Measurements from ENCODE around the gene GEMIN5. TPM values are rescaled to one million over a fixed set of nuclear protein-coding genes. Genes with fewer than 3 reads are reported as not detected.

GEMIN5 gene
- polyA plus RNA-seq, 2 of the 4 experiments (the other 2 are of a cell fraction), result 20.2 to 22.6 TPM

DNA sequence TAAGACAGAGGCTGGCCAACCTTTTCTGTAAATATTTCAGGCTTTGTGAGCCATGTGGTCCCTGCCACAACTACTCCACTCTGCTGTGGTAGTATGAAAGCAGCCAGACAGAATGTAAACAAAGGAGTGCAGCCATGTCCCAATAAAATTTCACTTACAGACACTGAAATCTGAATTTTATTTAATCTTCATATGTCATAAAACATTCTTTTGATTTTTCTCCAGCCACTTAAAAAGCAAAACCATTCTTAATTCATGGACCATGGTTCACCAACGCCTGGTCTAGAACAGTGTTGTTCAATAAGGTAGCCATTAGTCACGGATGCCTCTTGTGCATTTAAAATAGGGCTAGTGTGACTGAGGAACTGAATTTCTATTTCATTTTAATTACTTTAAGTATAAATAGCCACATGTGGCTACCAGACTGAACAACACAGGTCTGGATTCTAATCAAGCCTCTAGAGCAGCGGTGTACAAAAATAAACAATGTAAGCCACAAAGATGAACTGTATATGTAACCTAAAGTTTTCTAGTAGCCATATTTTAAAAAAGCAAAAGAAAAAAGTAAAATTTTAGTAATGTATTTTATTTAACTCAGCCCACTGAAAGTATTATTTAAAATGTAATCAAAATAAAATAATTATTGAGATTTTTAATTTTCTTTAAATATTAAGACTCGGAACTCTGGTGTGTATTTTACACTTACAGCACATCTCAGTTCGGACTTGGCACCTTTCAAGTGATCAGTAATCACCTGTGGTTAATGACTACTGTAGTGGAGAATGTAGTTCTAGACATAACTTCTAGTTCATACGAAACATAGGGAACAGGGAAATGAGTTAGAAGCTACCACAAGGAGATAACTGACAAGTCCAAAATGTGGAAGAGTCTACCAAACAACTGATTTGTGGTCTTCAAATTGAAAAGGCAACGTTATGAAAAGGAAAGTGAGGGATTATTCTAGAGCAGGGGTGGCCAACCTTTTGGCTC lies 14.3 kb downstream of the GEMIN5 start:
- FAIRE-seq (no peak), ATAC-seq (no peak), DNase-seq (ENCODE audit: low read depth in 1 of 2, low spot score in 1 of 2) (no peak)
- Histone ChIP-seq H3K4me2 (no peak overlapping the region), H3K4me3 (no peak overlapping the region), H3K27ac (no peak overlapping the region), H3K9me3 (no peaks in the 10 kb centered on the region), H3K4me1 (no peaks in the 10 kb centered on the region)
- 88% methylated on average over 7 of the region's 7 CpGs for WGBS (ENCODE audit: missing lambda C conversion rate)
- TF ChIP-seq CEBPB (IDR thresholded peaks at IDR 0.05) (no peak), RCOR1 (IDR thresholded peaks at IDR 0.05; ENCODE audit: low read depth, low read length) (no peak), GATA3 (IDR thresholded peaks at IDR 0.05; ENCODE audit: borderline replicate concordance) (no peak), CHD2 (IDR thresholded peaks at IDR 0.05; ENCODE audit: low read length, partially characterized antibody) (no peak), FOSB (CRISPR knock-in tag; IDR thresholded peaks at IDR 0.05) (no peak), HEYL (CRISPR knock-in tag; IDR thresholded peaks at IDR 0.05) (no peak), RARB (CRISPR knock-in tag; IDR thresholded peaks at IDR 0.05) (no peak), EHMT2 (IDR thresholded peaks at IDR 0.05; ENCODE audit: low read depth) (no peak), KDM1A (IDR thresholded peaks at IDR 0.05; ENCODE audit: low read depth) (no peak), NR3C1 (IDR thresholded peaks at IDR 0.05) (no peak), PHF8 (IDR thresholded peaks at IDR 0.05; ENCODE audit: borderline replicate concordance, low read depth) (no peak), FOXS1 (CRISPR knock-in tag; IDR thresholded peaks at IDR 0.05) (no peak), NFE2L2 (conservative IDR thresholded peaks at IDR 0.05; ENCODE audit: low read length) (no peak)
- ChIA-PET POLR2A (no interaction called here), CTCF (interaction anchor here (1.1 kb wide), 2 partner anchors 8 to 273 kb away, joined by 3 read pairs; no protein-coding TSS in a partner anchor)

DNA sequence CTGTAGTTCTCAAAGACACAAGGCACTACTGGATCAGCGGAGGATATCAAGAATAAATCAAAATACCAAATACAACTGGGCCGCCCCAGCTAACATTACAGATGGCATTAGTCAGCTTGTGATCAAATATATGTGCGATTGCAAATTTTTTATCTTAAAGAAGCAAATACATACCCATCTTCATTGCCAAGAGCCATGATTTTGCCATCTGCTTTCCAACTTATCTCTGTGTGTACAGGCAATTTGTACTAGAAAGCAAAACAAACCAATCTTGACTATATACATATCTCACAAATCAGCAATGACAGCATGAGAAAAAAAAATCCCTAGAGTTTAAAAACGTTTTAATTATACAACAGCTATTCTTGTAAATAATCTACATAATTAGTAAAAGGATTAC lies 20.3 kb downstream of the GEMIN5 start:
- DNase-seq (ENCODE audit: low read depth in 1 of 2, low spot score in 1 of 2) (no peak), FAIRE-seq (no peak), ATAC-seq (no peak)
- ChIA-PET POLR2A (no interaction called here), CTCF (interaction anchor here (1.5 kb wide), 1 partner anchor 268 kb away, joined by 5 read pairs; no protein-coding TSS in a partner anchor)
- TF ChIP-seq JUN (IDR thresholded peaks at IDR 0.05) (no peak), HDAC2 (IDR thresholded peaks at IDR 0.05) (no peak), ZFP36 (IDR thresholded peaks at IDR 0.05; ENCODE audit: borderline replicate concordance, partially characterized antibody) (no peak), RCOR1 (IDR thresholded peaks at IDR 0.05; ENCODE audit: low read depth, low read length) (no peak), CHD4 (IDR thresholded peaks at IDR 0.05; ENCODE audit: borderline replicate concordance) (no peak), MYC (IDR thresholded peaks at IDR 0.05; ENCODE audit: borderline replicate concordance, low read length) (no peak), GATA3 (IDR thresholded peaks at IDR 0.05; ENCODE audit: borderline replicate concordance) (no peak)
- TF ChIP-seq, protein P1, sequence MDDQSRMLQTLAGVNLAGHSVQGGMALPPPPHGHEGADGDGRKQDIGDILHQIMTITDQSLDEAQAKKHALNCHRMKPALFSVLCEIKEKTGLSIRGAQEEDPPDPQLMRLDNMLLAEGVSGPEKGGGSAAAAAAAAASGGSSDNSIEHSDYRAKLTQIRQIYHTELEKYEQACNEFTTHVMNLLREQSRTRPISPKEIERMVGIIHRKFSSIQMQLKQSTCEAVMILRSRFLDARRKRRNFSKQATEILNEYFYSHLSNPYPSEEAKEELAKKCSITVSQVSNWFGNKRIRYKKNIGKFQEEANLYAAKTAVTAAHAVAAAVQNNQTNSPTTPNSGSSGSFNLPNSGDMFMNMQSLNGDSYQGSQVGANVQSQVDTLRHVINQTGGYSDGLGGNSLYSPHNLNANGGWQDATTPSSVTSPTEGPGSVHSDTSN (IDR thresholded peaks at IDR 0.05), result no peak
- TF ChIP-seq, protein P2, sequence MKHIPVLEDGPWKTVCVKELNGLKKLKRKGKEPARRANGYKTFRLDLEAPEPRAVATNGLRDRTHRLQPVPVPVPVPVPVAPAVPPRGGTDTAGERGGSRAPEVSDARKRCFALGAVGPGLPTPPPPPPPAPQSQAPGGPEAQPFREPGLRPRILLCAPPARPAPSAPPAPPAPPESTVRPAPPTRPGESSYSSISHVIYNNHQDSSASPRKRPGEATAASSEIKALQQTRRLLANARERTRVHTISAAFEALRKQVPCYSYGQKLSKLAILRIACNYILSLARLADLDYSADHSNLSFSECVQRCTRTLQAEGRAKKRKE (CRISPR knock-in tag; IDR thresholded peaks at IDR 0.05; ENCODE audit: low read depth), result no peak
- TF ChIP-seq, protein P3, sequence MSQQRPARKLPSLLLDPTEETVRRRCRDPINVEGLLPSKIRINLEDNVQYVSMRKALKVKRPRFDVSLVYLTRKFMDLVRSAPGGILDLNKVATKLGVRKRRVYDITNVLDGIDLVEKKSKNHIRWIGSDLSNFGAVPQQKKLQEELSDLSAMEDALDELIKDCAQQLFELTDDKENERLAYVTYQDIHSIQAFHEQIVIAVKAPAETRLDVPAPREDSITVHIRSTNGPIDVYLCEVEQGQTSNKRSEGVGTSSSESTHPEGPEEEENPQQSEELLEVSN (IDR thresholded peaks at IDR 0.05; ENCODE audit: borderline replicate concordance, low read depth), result no peak
- TF ChIP-seq, protein P4, sequence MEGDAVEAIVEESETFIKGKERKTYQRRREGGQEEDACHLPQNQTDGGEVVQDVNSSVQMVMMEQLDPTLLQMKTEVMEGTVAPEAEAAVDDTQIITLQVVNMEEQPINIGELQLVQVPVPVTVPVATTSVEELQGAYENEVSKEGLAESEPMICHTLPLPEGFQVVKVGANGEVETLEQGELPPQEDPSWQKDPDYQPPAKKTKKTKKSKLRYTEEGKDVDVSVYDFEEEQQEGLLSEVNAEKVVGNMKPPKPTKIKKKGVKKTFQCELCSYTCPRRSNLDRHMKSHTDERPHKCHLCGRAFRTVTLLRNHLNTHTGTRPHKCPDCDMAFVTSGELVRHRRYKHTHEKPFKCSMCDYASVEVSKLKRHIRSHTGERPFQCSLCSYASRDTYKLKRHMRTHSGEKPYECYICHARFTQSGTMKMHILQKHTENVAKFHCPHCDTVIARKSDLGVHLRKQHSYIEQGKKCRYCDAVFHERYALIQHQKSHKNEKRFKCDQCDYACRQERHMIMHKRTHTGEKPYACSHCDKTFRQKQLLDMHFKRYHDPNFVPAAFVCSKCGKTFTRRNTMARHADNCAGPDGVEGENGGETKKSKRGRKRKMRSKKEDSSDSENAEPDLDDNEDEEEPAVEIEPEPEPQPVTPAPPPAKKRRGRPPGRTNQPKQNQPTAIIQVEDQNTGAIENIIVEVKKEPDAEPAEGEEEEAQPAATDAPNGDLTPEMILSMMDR (IDR thresholded peaks at IDR 0.05), result no peak
- Histone ChIP-seq H3K9me3 (no peaks in the 10 kb centered on the region), H3K4me2 (no peak overlapping the region), H3K27ac (no peak overlapping the region), H3K4me3 (no peak overlapping the region), H3K4me1 (no peaks in the 10 kb centered on the region)
- WGBS (ENCODE audit: missing lambda C conversion rate), result 73% methylated on average over 4 of the region's 4 CpGs
